GM19372 (cell line): ENCODE data around the gene MOCS1.

ENCODE experiments used
- ATAC-seq: cut with Tn5 transposase; IDR thresholded peaks from one replicate; pipeline ENCODE4 v1.9.1; 2021; ENCODE audit warnings: mild to moderate bottlenecking, low read depth, moderate library complexity; ENCODE audit not compliant: unreplicated experiment

MOCS1 gene

GRCh38 chr6:39950125-39950720, 16.0 kb upstream of the MOCS1 start:
- ATAC-seq: no peak

GRCh38 chr6:39948199-39948791, 14.0 kb upstream of the MOCS1 start:
- ATAC-seq: no peak

GRCh38 chr6:39947611-39948068, 13.4 kb upstream of the MOCS1 start:
- ATAC-seq: no peak

- no peak for ATAC-seq
Measured at GRCh38 chr6:39945626-39946025, 11.4 kb upstream of the MOCS1 start.

- no peak for ATAC-seq
Measured at GRCh38 chr6:39942903-39943580, 8.8 kb upstream of the MOCS1 start.

GRCh38 chr6:39941820-39942219, 7.6 kb upstream of the MOCS1 start:
- ATAC-seq: no peak

- ATAC-seq: no peak
Measured at GRCh38 chr6:39941138-39941537, 6.9 kb upstream of the MOCS1 start.

- ATAC-seq: no peak
Measured at GRCh38 chr6:39938773-39939654, 4.8 kb upstream of the MOCS1 start.

GRCh38 chr6:39937686-39938333, 3.5 kb upstream of the MOCS1 start:
- no peak for ATAC-seq

GRCh38 chr6:39936857-39937256, 2.6 kb upstream of the MOCS1 start:
- no peak for ATAC-seq

GRCh38 chr6:39935241-39935640, 979 bp upstream of the MOCS1 start:
- no peak for ATAC-seq

- ATAC-seq: no peak
Measured at GRCh38 chr6:39933669-39934130, 562 bp downstream of the MOCS1 start.

GRCh38 chr6:39932386-39932910, 1.8 kb downstream of the MOCS1 start:
- no peak for ATAC-seq

- ATAC-seq: no peak
Measured at GRCh38 chr6:39931607-39932006, 2.7 kb downstream of the MOCS1 start.

- ATAC-seq: no peak
Measured at GRCh38 chr6:39930540-39930939, 3.7 kb downstream of the MOCS1 start.

GRCh38 chr6:39929733-39930461, 4.4 kb downstream of the MOCS1 start:
- ATAC-seq: no peak

GRCh38 chr6:39929039-39929732, 5.1 kb downstream of the MOCS1 start:
- ATAC-seq: no peak

- ATAC-seq: no peak
Measured at GRCh38 chr6:39927159-39927558, 7.1 kb downstream of the MOCS1 start.

GRCh38 chr6:39926668-39927067, 7.6 kb downstream of the MOCS1 start:
- no peak for ATAC-seq
